ENCODE results near the gene TAF11.

- no peak for TF ChIP-seq POLR2A (IDR thresholded peaks at IDR 0.05)
- TF ChIP-seq CTCF (IDR thresholded peaks at IDR 0.05), result no peak
- no peak for TF ChIP-seq POLR2AphosphoS5 (IDR thresholded peaks at IDR 0.05)
- no peak for TF ChIP-seq EP300 (IDR thresholded peaks at IDR 0.05; ENCODE audit: low read depth)
Observed at GRCh38 chr6:34924831-34925625, 37.2 kb upstream of the TAF11 start.

All from transverse colon (tissue), 4 donors.